Measurements from ENCODE around the gene AXIN2. TPM values are rescaled to one million over a fixed set of nuclear protein-coding genes. Genes with fewer than 3 reads are reported as not detected.

The AXIN2 gene
- total RNA-seq, 1 experiment from 2014 or later, result 10.7 TPM

DNA sequence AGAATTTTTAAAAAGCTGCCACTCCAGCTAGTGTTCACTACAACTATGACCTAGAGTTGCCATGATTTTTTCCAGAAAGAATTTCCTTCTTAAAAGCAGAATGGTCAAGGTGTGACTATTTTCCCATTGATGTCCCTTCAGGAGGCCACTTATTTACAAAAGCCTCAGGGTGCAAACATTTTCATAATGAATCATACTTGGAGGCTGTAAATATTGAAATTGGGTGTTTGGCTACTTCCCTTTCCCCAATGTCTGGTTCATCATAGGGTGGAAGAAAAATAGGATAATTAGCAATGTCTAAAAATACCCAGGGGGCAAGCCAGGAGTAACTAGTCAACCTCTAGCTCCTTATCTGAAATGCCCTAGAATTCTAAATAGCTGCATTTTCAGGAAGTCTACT is 18.8 kb downstream of the AXIN2 start:
- intact Hi-C loops (cut with micrococcal nuclease; ENCODE audit: unreplicated experiment), result no loop called here
- TF ChIP-seq, protein P1, sequence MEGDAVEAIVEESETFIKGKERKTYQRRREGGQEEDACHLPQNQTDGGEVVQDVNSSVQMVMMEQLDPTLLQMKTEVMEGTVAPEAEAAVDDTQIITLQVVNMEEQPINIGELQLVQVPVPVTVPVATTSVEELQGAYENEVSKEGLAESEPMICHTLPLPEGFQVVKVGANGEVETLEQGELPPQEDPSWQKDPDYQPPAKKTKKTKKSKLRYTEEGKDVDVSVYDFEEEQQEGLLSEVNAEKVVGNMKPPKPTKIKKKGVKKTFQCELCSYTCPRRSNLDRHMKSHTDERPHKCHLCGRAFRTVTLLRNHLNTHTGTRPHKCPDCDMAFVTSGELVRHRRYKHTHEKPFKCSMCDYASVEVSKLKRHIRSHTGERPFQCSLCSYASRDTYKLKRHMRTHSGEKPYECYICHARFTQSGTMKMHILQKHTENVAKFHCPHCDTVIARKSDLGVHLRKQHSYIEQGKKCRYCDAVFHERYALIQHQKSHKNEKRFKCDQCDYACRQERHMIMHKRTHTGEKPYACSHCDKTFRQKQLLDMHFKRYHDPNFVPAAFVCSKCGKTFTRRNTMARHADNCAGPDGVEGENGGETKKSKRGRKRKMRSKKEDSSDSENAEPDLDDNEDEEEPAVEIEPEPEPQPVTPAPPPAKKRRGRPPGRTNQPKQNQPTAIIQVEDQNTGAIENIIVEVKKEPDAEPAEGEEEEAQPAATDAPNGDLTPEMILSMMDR (conservative IDR thresholded peaks at IDR 0.05; ENCODE audit: low read depth, low read length), result no peak
- no peak for TF ChIP-seq EZH2 (IDR thresholded peaks at IDR 0.05; ENCODE audit: borderline replicate concordance, low read depth, low read length, poor library complexity, severe bottlenecking)
- BruUV-seq (replicated peaks), result no TSS peak
- H3K27me3 ChIP-seq (replicated peaks; ENCODE audit: insufficient read depth, low read depth, low read length, poor library complexity), result no peaks in the 10 kb centered on the region
- H3K9me3 ChIP-seq (ENCODE audit: low read depth, low read length, poor library complexity, severe bottlenecking), result no peaks in the 10 kb centered on the region
- no peak overlapping the region for H3K27ac ChIP-seq (ENCODE audit: low read depth, low read length, poor library complexity, severe bottlenecking)
- no peaks in the 10 kb centered on the region for H3K36me3 ChIP-seq (ENCODE audit: insufficient read depth, low read length, poor library complexity, severe bottlenecking)
- no peak for DNase-seq (ENCODE audit: low spot score)
- H3K4me3 ChIP-seq (ENCODE audit: low read depth, low read length, poor library complexity, severe bottlenecking), result no peak overlapping the region
- POLR2A ChIA-PET (ENCODE audit: low non-redundant PET), result no interaction called here
- H3K4me1 ChIP-seq (ENCODE audit: insufficient read depth, low read length, poor library complexity, severe bottlenecking), result peaks cover 16% of the 10 kb centered on the region
- CTCF ChIA-PET, result no interaction called here

DNA sequence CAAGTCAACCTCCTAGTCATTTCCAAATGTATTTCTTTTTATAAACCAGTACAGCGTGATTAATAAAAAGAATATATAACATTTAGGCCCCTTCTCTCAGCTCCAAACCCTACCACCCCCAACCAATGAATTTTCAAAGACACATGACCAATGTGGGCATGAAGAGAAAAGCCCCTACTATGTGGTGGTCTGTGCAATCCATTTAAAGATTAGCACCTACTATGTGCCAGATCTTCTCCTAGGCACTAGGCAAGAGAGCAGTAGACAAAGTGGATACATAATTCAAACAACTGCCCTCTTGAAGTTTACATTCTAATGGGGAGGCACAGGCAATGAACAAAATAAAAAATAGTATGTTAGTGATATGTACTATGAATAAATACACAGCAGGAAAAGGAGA is 19.4 kb downstream of the AXIN2 start:
- Histone ChIP-seq H3K4me3 (ENCODE audit: low read depth, low read length, poor library complexity, severe bottlenecking) (no peak overlapping the region), H3K27ac (ENCODE audit: low read depth, low read length, poor library complexity, severe bottlenecking) (no peak overlapping the region), H3K27me3 (replicated peaks; ENCODE audit: insufficient read depth, low read depth, low read length, poor library complexity) (no peaks in the 10 kb centered on the region), H3K36me3 (ENCODE audit: insufficient read depth, low read length, poor library complexity, severe bottlenecking) (peaks cover 2% of the 10 kb centered on the region), H3K9me3 (ENCODE audit: low read depth, low read length, poor library complexity, severe bottlenecking) (no peaks in the 10 kb centered on the region), H3K4me1 (ENCODE audit: insufficient read depth, low read length, poor library complexity, severe bottlenecking) (peaks cover 16% of the 10 kb centered on the region)
- TF ChIP-seq, protein P1 (conservative IDR thresholded peaks at IDR 0.05; ENCODE audit: low read depth, low read length), result no peak
- TF ChIP-seq EZH2 (IDR thresholded peaks at IDR 0.05; ENCODE audit: borderline replicate concordance, low read depth, low read length, poor library complexity, severe bottlenecking), result no peak
- intact Hi-C loops (cut with micrococcal nuclease; ENCODE audit: unreplicated experiment), result no loop called here
- CTCF ChIA-PET, result no interaction called here
- POLR2A ChIA-PET (ENCODE audit: low non-redundant PET), result no interaction called here
- DNase-seq (ENCODE audit: low spot score), result no peak
- no TSS peak for BruUV-seq (replicated peaks)

DNA sequence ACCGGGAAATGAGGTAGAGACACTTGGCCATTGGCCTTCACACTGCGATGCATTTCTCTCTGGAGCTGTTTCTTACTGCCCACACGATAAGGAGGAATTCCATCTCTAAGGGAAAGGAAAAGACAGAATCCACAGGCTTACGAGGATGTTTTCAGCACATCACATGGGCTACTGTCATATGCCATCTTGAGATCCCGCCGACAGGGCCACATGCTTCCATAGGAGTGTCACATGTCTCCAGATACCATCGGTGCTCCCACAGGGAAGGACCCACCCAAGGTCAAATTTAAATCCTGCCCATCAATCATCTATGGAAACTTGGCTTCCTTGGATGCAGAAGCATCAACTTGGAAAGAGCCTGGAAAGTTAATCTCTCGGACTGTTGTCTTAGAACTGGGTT is 20.0 kb downstream of the AXIN2 start:
- POLR2A ChIA-PET (ENCODE audit: low non-redundant PET), result no interaction called here

More for the DNA sequence above, 20.0 kb downstream of the AXIN2 start:
- H3K36me3 ChIP-seq (ENCODE audit: insufficient read depth, low read length, poor library complexity, severe bottlenecking), result peaks cover 6% of the 10 kb centered on the region
- H3K27ac ChIP-seq (ENCODE audit: low read depth, low read length, poor library complexity, severe bottlenecking), result no peak overlapping the region
- H3K4me1 ChIP-seq (ENCODE audit: insufficient read depth, low read length, poor library complexity, severe bottlenecking), result peaks cover 16% of the 10 kb centered on the region
- no peak overlapping the region for H3K4me3 ChIP-seq (ENCODE audit: low read depth, low read length, poor library complexity, severe bottlenecking)
- intact Hi-C loops (cut with micrococcal nuclease; ENCODE audit: unreplicated experiment), result no loop called here
- H3K27me3 ChIP-seq (replicated peaks; ENCODE audit: insufficient read depth, low read depth, low read length, poor library complexity), result no peaks in the 10 kb centered on the region
- DNase-seq (ENCODE audit: low spot score), result no peak
- BruUV-seq (replicated peaks), result no TSS peak
- CTCF ChIA-PET, result no interaction called here
- no peak for TF ChIP-seq EZH2 (IDR thresholded peaks at IDR 0.05; ENCODE audit: borderline replicate concordance, low read depth, low read length, poor library complexity, severe bottlenecking)
- TF ChIP-seq, protein P1 (conservative IDR thresholded peaks at IDR 0.05; ENCODE audit: low read depth, low read length), result no peak
- no peaks in the 10 kb centered on the region for H3K9me3 ChIP-seq (ENCODE audit: low read depth, low read length, poor library complexity, severe bottlenecking)
